RWPE2 (cell line): Measurements from ENCODE around the gene ANO6.

Source experiments
- ATAC-seq: fragments of 200-7000 bp; cut with Tn5 transposase; 3 replicates; pipeline ENCODE4 v1.9.1; 2021; ENCODE audit warnings: low read depth
- DNase-seq: peaks from one replicate; pipeline ENCODE4 v3.0.0-alpha.2; 2020; ENCODE audit warnings: low spot score
- H3K27ac ChIP-seq: fragments of 450-650 bp; 2 replicates; pipeline ENCODE4 v1.5.1; 2017; ENCODE audit warnings: mild to moderate bottlenecking; ENCODE audit not compliant: poor library complexity, severe bottlenecking
- H3K27me3 ChIP-seq: fragments of 250-450 bp; sonication (Bioruptor Pico); 2 replicates; pipeline ENCODE4 v1.5.1; 2021; ENCODE audit warnings: mild to moderate bottlenecking, moderate library complexity; ENCODE audit not compliant: insufficient read depth, poor library complexity, severe bottlenecking
- H3K36me3 ChIP-seq: fragments of 250-450 bp; sonication (Bioruptor Pico); 2 replicates; pipeline ENCODE4 v1.5.1; 2020; ENCODE audit warnings: low read depth, mild to moderate bottlenecking, moderate library complexity
- H3K4me1 ChIP-seq: fragments of 250-450 bp; sonication (Bioruptor Pico); 2 replicates; pipeline ENCODE4 v1.5.1; 2021; ENCODE audit warnings: mild to moderate bottlenecking, moderate library complexity; ENCODE audit not compliant: insufficient read depth, poor library complexity, severe bottlenecking
- H3K4me3 ChIP-seq: fragments of 250-450 bp; sonication (Bioruptor Pico); 2 replicates; pipeline ENCODE4 v1.5.1; 2021; ENCODE audit warnings: mild to moderate bottlenecking, moderate library complexity; ENCODE audit not compliant: severe bottlenecking
- H3K9me3 ChIP-seq: fragments of 250-450 bp; sonication (Bioruptor Pico); 2 replicates; pipeline ENCODE4 v1.5.1; 2021; ENCODE audit warnings: mild to moderate bottlenecking, moderate library complexity; ENCODE audit not compliant: severe bottlenecking
- CTCF ChIP-seq: fragments of 450-650 bp; IDR thresholded peaks from one replicate; pipeline ENCODE4 v1.5.1; 2017; ENCODE audit warnings: mild to moderate bottlenecking, moderate library complexity; ENCODE audit not compliant: poor library complexity, severe bottlenecking

The ANO6 gene

DNA sequence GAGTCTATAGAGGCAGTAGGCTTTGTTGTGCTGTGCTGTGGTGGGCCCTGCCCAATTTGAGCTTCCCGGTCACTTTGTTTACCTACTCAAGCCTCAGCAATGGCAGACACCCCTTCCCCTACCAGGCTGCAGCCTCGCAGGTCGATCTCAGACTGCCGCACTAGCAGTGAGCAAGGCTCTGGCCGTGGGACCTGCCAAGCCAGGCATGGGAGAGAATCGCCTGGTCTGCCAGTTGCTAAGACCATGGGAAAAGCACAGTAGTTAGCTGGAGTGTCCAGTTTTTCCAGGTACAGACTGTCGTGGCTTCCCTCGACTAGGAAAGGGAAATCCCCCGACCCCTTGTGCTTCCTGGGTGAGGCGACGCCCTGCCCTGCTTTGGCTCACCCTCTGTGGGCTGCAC, 26.3 kb downstream of the ANO6 start:
- Histone ChIP-seq H3K4me1 (peaks cover 4% of the 10 kb centered on the region), H3K9me3 (no peaks in the 10 kb centered on the region), H3K27ac (no peak overlapping the region), H3K27me3 (no peaks in the 10 kb centered on the region), H3K4me3 (no peak overlapping the region), H3K36me3 (peaks cover 2% of the 10 kb centered on the region; the same call in 1 of the 2 replicates)
- no peak for ATAC-seq
- TF ChIP-seq CTCF: no peak
- DNase-seq: no peak

DNA sequence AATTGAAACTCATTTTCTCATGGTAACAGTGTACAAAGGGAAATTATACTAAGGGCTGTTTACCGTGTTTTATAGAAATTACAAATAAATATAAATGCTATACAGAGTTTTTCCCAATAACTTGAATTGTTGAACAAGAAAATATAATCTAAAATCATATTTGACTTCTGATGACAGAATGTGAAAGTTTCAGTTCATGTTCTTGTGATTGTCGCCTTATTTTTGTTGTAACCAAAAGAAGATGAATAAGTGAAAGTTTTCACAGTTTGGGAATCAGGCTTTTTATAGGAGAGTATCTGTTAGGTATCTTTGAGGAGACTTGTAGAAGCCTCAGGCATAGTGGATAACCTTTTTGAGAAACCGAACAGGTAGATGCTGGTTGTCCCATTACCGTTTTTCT, 28.1 kb downstream of the ANO6 start:
- no peak for ATAC-seq
- Histone ChIP-seq H3K27ac (no peak overlapping the region), H3K4me3 (no peak overlapping the region)

GRCh38 chr12:45244561-45245343, 28.9 kb downstream of the ANO6 start:
- no peak for TF ChIP-seq CTCF
- Histone ChIP-seq H3K36me3 (peaks cover 2% of the 10 kb centered on the region; the same call in 1 of the 2 replicates), H3K27me3 (no peaks in the 10 kb centered on the region), H3K9me3 (no peaks in the 10 kb centered on the region), H3K4me3 (no peak overlapping the region), H3K27ac (no peak overlapping the region), H3K4me1 (peaks cover 4% of the 10 kb centered on the region)
- DNase-seq: no peak
- ATAC-seq: 0 out of 3 replicates have a peak, but pooled peaks have one; percentile 38

More for the DNA sequence above, 28.1 kb downstream of the ANO6 start:
- Histone ChIP-seq H3K36me3 (peaks cover 2% of the 10 kb centered on the region; the same call in 1 of the 2 replicates), H3K4me1 (peaks cover 4% of the 10 kb centered on the region), H3K27me3 (no peaks in the 10 kb centered on the region), H3K9me3 (no peaks in the 10 kb centered on the region)
- no peak for DNase-seq
- no peak for TF ChIP-seq CTCF

DNA sequence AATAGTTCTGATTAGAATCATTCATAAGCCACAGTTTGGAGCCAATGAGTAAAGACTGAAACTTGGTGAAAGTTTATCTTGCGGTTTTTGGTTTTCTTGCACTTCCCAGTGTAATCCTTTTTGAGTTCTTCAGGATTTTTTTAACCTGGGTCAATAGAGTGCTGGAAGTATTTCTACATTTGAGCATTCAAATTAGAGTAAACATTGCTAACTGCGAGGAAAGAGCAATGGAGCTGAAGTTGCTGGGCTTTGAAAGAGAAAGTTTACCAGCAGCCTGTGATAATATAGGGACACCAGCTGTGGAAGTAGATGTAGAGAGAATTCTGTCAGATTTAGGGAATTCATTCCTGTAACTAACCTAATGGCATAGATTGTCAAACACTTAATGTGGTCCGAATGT, 30.3 kb downstream of the ANO6 start:
- H3K27ac ChIP-seq: no peak overlapping the region

More for the DNA sequence above, 30.3 kb downstream of the ANO6 start:
- Histone ChIP-seq H3K4me1 (peaks cover 4% of the 10 kb centered on the region), H3K27me3 (no peaks in the 10 kb centered on the region), H3K36me3 (no peaks in the 10 kb centered on the region), H3K9me3 (no peaks in the 10 kb centered on the region), H3K4me3 (no peak overlapping the region)
- no peak for TF ChIP-seq CTCF
- DNase-seq (no peak), ATAC-seq (no peak)
